ENCODE results near the gene WWP2.
"Not testable (repeated sequence)": the region's sequence is repeated elsewhere in the genome, so short reads cannot be mapped to it uniquely, and the experiment has no call there.

The WWP2 gene

DNA sequence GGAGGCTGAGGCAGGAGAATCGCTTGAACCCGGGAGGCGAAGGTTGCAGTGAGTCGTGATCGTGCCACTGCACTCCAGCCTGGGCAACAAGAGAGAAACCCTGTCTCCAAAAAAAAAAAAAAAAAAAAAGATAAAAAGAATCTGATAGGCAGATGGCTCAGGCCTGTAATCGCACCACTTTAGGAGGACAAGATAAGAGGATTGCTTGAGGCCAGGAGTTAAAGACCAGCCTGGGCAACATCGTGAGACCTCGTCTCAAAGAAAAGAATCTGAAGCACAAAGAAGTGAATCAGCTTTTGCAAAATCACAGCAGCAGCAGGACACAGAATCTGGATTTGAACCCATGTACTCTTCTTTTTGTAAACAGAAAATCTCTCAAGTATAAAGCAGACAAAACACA is 15.0 kb upstream of the WWP2 start:
- TF ChIP-seq CTCF (IDR thresholded peaks at IDR 0.05; ENCODE audit: low read depth, low read length): no peak
- no peak for DNase-seq (ENCODE audit: low read depth in 2 of 2)

GRCh38 chr16:69748694-69749345 is 13.3 kb upstream of the WWP2 start:
- DNase-seq (ENCODE audit: low read depth in 2 of 2): no peak

More for the DNA sequence above, 15.0 kb upstream of the WWP2 start:
- no peak overlapping the region for H3K4me3 ChIP-seq (replicated peaks in 1 of 2; ENCODE audit: low read depth in 2 of 2, low read length in 2 of 2)

DNA sequence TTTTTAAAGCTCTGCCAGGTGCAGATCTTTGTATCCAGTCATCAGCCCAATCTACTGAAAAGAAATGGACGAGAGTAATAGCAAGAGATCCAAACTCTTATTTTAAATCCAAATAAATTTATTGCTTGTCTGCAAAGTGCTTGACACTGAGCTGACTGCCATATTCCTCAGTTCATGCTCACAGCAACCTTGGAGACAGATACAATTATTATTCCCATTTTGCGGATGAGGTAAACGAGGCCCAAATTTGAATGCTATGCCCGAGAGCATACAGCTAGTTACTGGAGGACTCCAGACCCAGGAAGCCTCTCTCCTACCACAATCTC is 8.0 kb upstream of the WWP2 start:
- H3K4me3 ChIP-seq (replicated peaks in 1 of 2; ENCODE audit: low read depth in 2 of 2, low read length in 2 of 2): peak overlapping the region; percentile 98 to 100
- no peak for TF ChIP-seq CTCF (IDR thresholded peaks at IDR 0.05; ENCODE audit: low read depth, low read length)

More at GRCh38 chr16:69748694-69749345, 13.3 kb upstream of the WWP2 start:
- no peak overlapping the region for H3K4me3 ChIP-seq (replicated peaks in 1 of 2; ENCODE audit: low read depth in 2 of 2, low read length in 2 of 2)
- TF ChIP-seq CTCF (IDR thresholded peaks at IDR 0.05; ENCODE audit: low read depth, low read length): no peak

GRCh38 chr16:69754469-69755310 is 7.4 kb upstream of the WWP2 start, which contains the start of gene NOB1:
NOB1 (minus strand) TSS chr16:69754926; CDS start chr16:69754910, 16 bp downstream.
- H3K4me3 ChIP-seq (replicated peaks in 1 of 2; ENCODE audit: low read depth in 2 of 2, low read length in 2 of 2): peak within 1 kb of the TSS; percentile 98 to 100
- peak; percentile 99 for TF ChIP-seq CTCF (IDR thresholded peaks at IDR 0.05; ENCODE audit: low read depth, low read length)
- peak; percentile 98 for DNase-seq (ENCODE audit: low read depth in 2 of 2)

More for the DNA sequence above, 8.0 kb upstream of the WWP2 start:
- peak in 1 of 2 donors; percentile 13 for DNase-seq (ENCODE audit: low read depth in 2 of 2)

DNA sequence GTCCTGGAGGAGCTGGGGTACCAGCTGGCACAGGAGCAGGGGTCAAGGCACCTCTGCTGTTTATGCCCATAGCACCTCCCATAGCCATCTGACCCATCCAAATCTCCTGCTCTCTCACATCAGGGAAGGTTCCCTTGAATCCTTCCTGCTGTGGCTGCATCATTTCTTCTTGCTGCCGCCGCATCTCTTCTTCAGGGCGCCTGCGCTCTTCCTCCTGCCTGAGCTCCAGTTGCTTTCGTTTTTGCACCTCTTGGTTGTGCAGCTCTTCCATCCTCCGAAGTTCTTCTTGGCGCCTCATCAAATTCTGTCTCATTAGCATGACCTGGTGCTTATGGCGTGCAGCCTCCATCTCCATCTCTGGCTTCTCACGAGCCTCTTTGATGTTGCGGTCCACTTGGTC is 5.4 kb upstream of the WWP2 start:
- no peak for DNase-seq (ENCODE audit: low read depth in 2 of 2)
- no peak overlapping the region for H3K4me3 ChIP-seq (replicated peaks in 1 of 2; ENCODE audit: low read depth in 2 of 2, low read length in 2 of 2)
- no peak for TF ChIP-seq CTCF (IDR thresholded peaks at IDR 0.05; ENCODE audit: low read depth, low read length)

- not testable (repeated sequence) for DNase-seq (ENCODE audit: low read depth in 2 of 2); H3K4me3 ChIP-seq (replicated peaks in 1 of 2; ENCODE audit: low read depth in 2 of 2, low read length in 2 of 2)
Measured at GRCh38 chr16:69757375-69757774, 4.8 kb upstream of the WWP2 start.
